Embryonic facial prominence (tissue), 1 donor: ENCODE measurements around the gene ANKRD1.
"Not testable (repeated sequence)": the region's sequence is repeated elsewhere in the genome, so short reads cannot be mapped to it uniquely, and the experiment has no call there.

Experiments used
- DNase-seq: peaks from one replicate; pipeline ENCODE4 v3.0.0-alpha.2; 2016; ENCODE audit errors: extremely low spot score

Gene ANKRD1

GRCh38 chr10:90920986-90921666 lies at the start of gene ANKRD1:
Gene ANKRD1 (minus strand): TSS chr10:90921087. CDS start chr10:90921027, 60 bp downstream.
- no peak for DNase-seq

GRCh38 chr10:90969947-90970673 lies 49.2 kb upstream of the ANKRD1 start:
- DNase-seq = no peak

GRCh38 chr10:90969121-90969534 lies 48.2 kb upstream of the ANKRD1 start:
- no peak for DNase-seq

- DNase-seq = no peak
These were observed 47.6 kb upstream of the ANKRD1 start for GRCh38 chr10:90968328-90969081.

- DNase-seq = no peak
These were observed 47.0 kb upstream of the ANKRD1 start for GRCh38 chr10:90967865-90968264.

- no peak for DNase-seq
These were observed 45.3 kb upstream of the ANKRD1 start for GRCh38 chr10:90966146-90966545.

- no peak for DNase-seq
These were observed 44.8 kb upstream of the ANKRD1 start for GRCh38 chr10:90965720-90966119.

- DNase-seq = no peak
These were observed 44.0 kb upstream of the ANKRD1 start for GRCh38 chr10:90964781-90965465.

GRCh38 chr10:90963331-90963730 lies 42.4 kb upstream of the ANKRD1 start:
- no peak for DNase-seq

GRCh38 chr10:90960355-90960814 lies 39.5 kb upstream of the ANKRD1 start:
- no peak for DNase-seq

GRCh38 chr10:90959826-90960225 lies 38.9 kb upstream of the ANKRD1 start:
- no peak for DNase-seq

- no peak for DNase-seq
These were observed 37.9 kb upstream of the ANKRD1 start for GRCh38 chr10:90958781-90959180.

- DNase-seq = no peak
These were observed 26.4 kb upstream of the ANKRD1 start for GRCh38 chr10:90947030-90947960.

- DNase-seq = no peak
These were observed 24.7 kb upstream of the ANKRD1 start for GRCh38 chr10:90945491-90946070.

- DNase-seq = no peak
These were observed 23.9 kb upstream of the ANKRD1 start for GRCh38 chr10:90944749-90945148.

- DNase-seq = not testable (repeated sequence)
These were observed 22.1 kb upstream of the ANKRD1 start for GRCh38 chr10:90942980-90943379.

- DNase-seq = no peak
These were observed 18.8 kb upstream of the ANKRD1 start for GRCh38 chr10:90939648-90940047.

GRCh38 chr10:90939116-90939515 lies 18.2 kb upstream of the ANKRD1 start:
- DNase-seq = no peak

GRCh38 chr10:90937645-90938258 lies 16.9 kb upstream of the ANKRD1 start:
- no peak for DNase-seq

- no peak for DNase-seq
These were observed 15.4 kb upstream of the ANKRD1 start for GRCh38 chr10:90936276-90936659.
